Endothelial cell of umbilical vein (primary cell): ENCODE results near the gene SMCO2. TPM values are rescaled to one million over a fixed set of nuclear protein-coding genes. Genes with fewer than 3 reads are reported as not detected.

ENCODE experiments used
- BruUV-seq: library from RNA; stranded (reverse); fragments of 400-500 nt; replicated peaks from 2 replicates; lab custom pipeline; 2021; lab: Mats Ljungman, UMichigan
- CTCF ChIA-PET: fragments of 300-600, 350-600 bp; sonication (Branson Sonifier 250); formaldehyde crosslinking; loops from one replicate; lab custom pipeline; 2021; ENCODE audit warnings: antibody characterized with exemption, inconsistent platforms; lab: Charles Lee
- POLR2A ChIA-PET: fragments of 300-600, 350-600 bp; sonication (Branson Sonifier 250); formaldehyde crosslinking; loops from one replicate; lab custom pipeline; 2021; ENCODE audit warnings: antibody characterized with exemption, inconsistent platforms; lab: Charles Lee
- DNase-seq: peaks from one replicate; pipeline ENCODE4 v3.0.0-alpha.2; 2011; ENCODE audit warnings: low read depth, low spot score
- FAIRE-seq: peaks from 2 replicates; lab custom pipeline; 2011; peaks lifted over from hg19 to GRCh38; lab: Jason Lieb, UNC
- H2AFZ ChIP-seq: 2 replicates; pipeline ENCODE4 v1.6.0; 2012; ENCODE audit warnings: low read depth, low read length, control low read depth, inconsistent platforms
- H3K27ac ChIP-seq: 2 replicates; pipeline ENCODE4 v1.5.1; 2011; ENCODE audit warnings: low read depth, mild to moderate bottlenecking, control low read depth, low read length, moderate library complexity; ENCODE audit not compliant: insufficient read depth
- H3K27me3 ChIP-seq, 2 experiments: 2 replicates each; pipeline versions ENCODE4 v1.6.0 to v1.6.1; 2011; ENCODE audit warnings: low read length in 2 of 2, mixed read lengths in 1 of 2; ENCODE audit not compliant: control insufficient read depth in 2 of 2, insufficient read depth in 2 of 2
- H3K36me3 ChIP-seq, 2 experiments: 2 replicates in 1 of 2; 3 replicates in 1 of 2; pipeline ENCODE4 v1.5.1; 2011; ENCODE audit warnings: low read length in 2 of 2, mild to moderate bottlenecking in 1 of 2, moderate library complexity in 1 of 2; ENCODE audit not compliant: control insufficient read depth in 2 of 2, insufficient read depth in 2 of 2; ENCODE audit errors: extremely low read depth in 1 of 2
- H3K4me1 ChIP-seq: 3 replicates; pipeline ENCODE4 v1.5.1; 2011; ENCODE audit warnings: mild to moderate bottlenecking, low read length; ENCODE audit not compliant: control insufficient read depth, insufficient read depth; ENCODE audit errors: extremely low read depth
- H3K4me2 ChIP-seq: 2 replicates; pipeline ENCODE4 v1.6.1; 2011; ENCODE audit warnings: low read length, control low read depth, mixed read lengths; ENCODE audit not compliant: insufficient read depth
- H3K4me3 ChIP-seq, 3 experiments: fragments of 200-600 bp in 1 of 3; sonication (generic), shearing (Covaris generic) in 1 of 3; replicated peaks in 1 of 3; 2 replicates each; pipeline ENCODE4 v1.5.1; 2011 to 2016; ENCODE audit warnings: control low read depth in 3 of 3, low read length in 3 of 3, mild to moderate bottlenecking in 2 of 3, inconsistent platforms in 1 of 3, low read depth in 1 of 3, moderate library complexity in 1 of 3; ENCODE audit not compliant: insufficient read depth in 1 of 3
- H3K79me2 ChIP-seq: 2 replicates; pipeline ENCODE4 v1.6.0; 2012; ENCODE audit warnings: low read length, inconsistent platforms; ENCODE audit not compliant: control insufficient read depth, insufficient read depth
- H3K9ac ChIP-seq: replicated peaks from 2 replicates; pipeline ENCODE3; 2011; ENCODE audit warnings: low read length, control low read depth; ENCODE audit not compliant: insufficient read depth; ENCODE audit errors: extremely low read depth
- H3K9me1 ChIP-seq: replicated peaks from 3 replicates; pipeline ENCODE4 v1.6.0; 2011; ENCODE audit warnings: mild to moderate bottlenecking, low read length; ENCODE audit not compliant: control insufficient read depth, insufficient read depth; ENCODE audit errors: extremely low read depth
- H3K9me3 ChIP-seq: replicated peaks from 2 replicates; pipeline ENCODE4 v1.5.1; 2012; ENCODE audit warnings: low read length, inconsistent platforms; ENCODE audit not compliant: control insufficient read depth, insufficient read depth
- H4K20me1 ChIP-seq: replicated peaks from 2 replicates; pipeline ENCODE3; 2011; ENCODE audit warnings: mild to moderate bottlenecking, low read length; ENCODE audit not compliant: control insufficient read depth, insufficient read depth; ENCODE audit errors: extremely low read depth
- EZH2 ChIP-seq: IDR thresholded peaks from 2 replicates; pipeline ENCODE4 v1.6.1; 2012; ENCODE audit warnings: borderline replicate concordance, low read depth, mild to moderate bottlenecking, moderate library complexity, low read length, inconsistent platforms; ENCODE audit not compliant: severe bottlenecking
- FOS ChIP-seq: IDR thresholded peaks from 2 replicates; pipeline ENCODE4 v1.6.1; 2011; ENCODE audit warnings: mild to moderate bottlenecking, low read length, moderate library complexity, borderline replicate concordance; ENCODE audit not compliant: insufficient read depth
- GATA2 ChIP-seq: IDR thresholded peaks from 2 replicates; pipeline ENCODE4 v1.7.0; 2011; ENCODE audit warnings: low read depth, mild to moderate bottlenecking, moderate library complexity, mixed read lengths, low read length; ENCODE audit not compliant: insufficient read length, insufficient read depth
- JUN ChIP-seq: IDR thresholded peaks from 2 replicates; pipeline ENCODE4 v1.6.1; 2011; ENCODE audit warnings: borderline replicate concordance, low read depth; ENCODE audit not compliant: insufficient read length, insufficient read depth
- MYC ChIP-seq: IDR thresholded peaks from one replicate; pipeline ENCODE4 v1.6.1; 2011; ENCODE audit warnings: mild to moderate bottlenecking, low read depth, low read length
- POLR2A ChIP-seq: IDR thresholded peaks from 2 replicates; pipeline ENCODE4 v1.6.1; 2012; ENCODE audit warnings: low read depth, mild to moderate bottlenecking, control low read depth, low read length
- POLR2AphosphoS5 ChIP-seq: IDR thresholded peaks from 2 replicates; pipeline ENCODE4 v1.6.1; 2012; ENCODE audit warnings: low read depth, mild to moderate bottlenecking, control low read depth, low read length, moderate library complexity; ENCODE audit not compliant: insufficient read depth
- dilution Hi-C: fragments of 300-500 bp; cut with MboI; formaldehyde crosslinking; loops from one replicate; pipeline ENCODE4 v1.15.0; 2019; ENCODE audit warnings: low sequenced_read_pairs; ENCODE audit not compliant: extremely low pct_ligation_motif_present
- intact Hi-C: fragments of 100-400 bp; cut with micrococcal nuclease; formaldehyde crosslinking; loops from one replicate; pipeline ENCODE4 v1.10.0; 2022
- polyA plus RNA-seq, 4 experiments: library from polyadenylated mRNA; depleted of rRNA in 3 of 4; stranded (reverse) in 3 of 4; unstranded in 1 of 4; fragments of >200 nt; gene quantifications; 2 replicates each; pipeline versions ENCODE4 v1.2.1 to v1.2.3, GENCODE V29; 2011 to 2012; ENCODE audit warnings: missing spikeins in 1 of 4
- total RNA-seq: library from RNA; stranded (reverse); gene quantifications from 2 replicates; pipeline ENCODE4 v1.2.3, GENCODE V29; 2021
- TF ChIP-seq, protein P1 (sequence below): IDR thresholded peaks from 2 replicates; pipeline ENCODE4 v1.6.1; 2011; ENCODE audit not compliant: insufficient read depth, insufficient read length
- TF ChIP-seq, protein P2 (sequence below), 2 donors: IDR thresholded peaks; 1 replicate in 1 of 2; 2 replicates in 1 of 2; pipeline ENCODE4 v1.5.1; 2011; ENCODE audit warnings: low read length in 2 of 2, mild to moderate bottlenecking in 2 of 2, moderate library complexity in 2 of 2, control low read depth in 1 of 2, inconsistent platforms in 1 of 2, low read depth in 1 of 2; ENCODE audit not compliant: insufficient read depth in 1 of 2; ENCODE audit errors: extremely low read depth in 1 of 2

The SMCO2 gene
- total and polyA plus RNA-seq, 2 donors (not counting 3 experiments of a cell fraction or from before 2014, with no cell fraction given), result 0.33 to 0.49 TPM

DNA sequence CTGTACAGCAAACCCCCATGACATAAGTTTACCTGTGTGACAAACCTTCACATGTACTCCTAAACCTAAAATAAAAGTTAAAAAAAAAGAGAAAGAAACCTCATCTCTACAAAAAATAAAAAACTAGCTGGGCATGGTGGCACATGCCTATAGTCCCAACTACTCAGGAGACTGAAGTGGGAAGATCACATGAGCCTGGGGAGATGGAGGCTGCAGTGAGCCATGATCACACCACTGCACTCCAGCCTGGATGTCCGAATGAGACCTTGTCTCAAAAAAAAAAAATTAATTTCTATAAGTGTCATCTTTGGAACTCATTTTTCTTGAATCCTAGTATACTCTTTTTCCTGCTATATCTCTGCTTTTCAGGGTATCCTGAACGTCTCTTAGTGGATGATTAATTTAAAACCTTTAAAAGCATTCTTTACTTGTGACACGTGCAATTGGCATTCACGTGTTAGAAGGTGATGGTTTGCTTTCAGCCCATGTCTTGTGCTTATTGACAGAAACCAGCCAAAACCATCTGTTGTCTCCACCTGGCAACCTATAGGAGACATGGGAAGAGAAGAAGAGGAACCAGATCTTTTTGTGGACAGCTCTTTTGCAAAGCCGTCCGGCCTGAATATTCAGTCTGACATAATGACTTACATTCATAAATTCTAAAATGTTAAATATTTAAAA, 46.9 kb downstream of the SMCO2 start:
- dilution Hi-C loops, result no loop called here
- Histone ChIP-seq H3K9me1 (no peaks in the 10 kb centered on the region), H3K4me2 (no peak overlapping the region), H3K79me2 (no peaks in the 10 kb centered on the region), H3K27me3 (no peaks in the 10 kb centered on the region), H3K9ac (no peak overlapping the region), H3K4me3 (no peak overlapping the region), H3K27ac (no peak overlapping the region), H2AFZ (no peak overlapping the region), H4K20me1 (no peaks in the 10 kb centered on the region), H3K4me1 (no peaks in the 10 kb centered on the region), H3K9me3 (no peaks in the 10 kb centered on the region), H3K36me3 (no peaks in the 10 kb centered on the region)
- ChIA-PET CTCF (no interaction called here), POLR2A (no interaction called here)
- intact Hi-C loops, result no loop called here
- BruUV-seq, result no TSS peak
- no peak for TF ChIP-seq GATA2
- TF ChIP-seq, protein P1, sequence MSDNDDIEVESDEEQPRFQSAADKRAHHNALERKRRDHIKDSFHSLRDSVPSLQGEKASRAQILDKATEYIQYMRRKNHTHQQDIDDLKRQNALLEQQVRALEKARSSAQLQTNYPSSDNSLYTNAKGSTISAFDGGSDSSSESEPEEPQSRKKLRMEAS, result no peak
- TF ChIP-seq JUN, result no peak
- TF ChIP-seq MYC, result no peak
- no peak for TF ChIP-seq FOS
- TF ChIP-seq EZH2, result no peak
- TF ChIP-seq POLR2A, result no peak
- no peak for TF ChIP-seq POLR2AphosphoS5
- TF ChIP-seq, protein P2, sequence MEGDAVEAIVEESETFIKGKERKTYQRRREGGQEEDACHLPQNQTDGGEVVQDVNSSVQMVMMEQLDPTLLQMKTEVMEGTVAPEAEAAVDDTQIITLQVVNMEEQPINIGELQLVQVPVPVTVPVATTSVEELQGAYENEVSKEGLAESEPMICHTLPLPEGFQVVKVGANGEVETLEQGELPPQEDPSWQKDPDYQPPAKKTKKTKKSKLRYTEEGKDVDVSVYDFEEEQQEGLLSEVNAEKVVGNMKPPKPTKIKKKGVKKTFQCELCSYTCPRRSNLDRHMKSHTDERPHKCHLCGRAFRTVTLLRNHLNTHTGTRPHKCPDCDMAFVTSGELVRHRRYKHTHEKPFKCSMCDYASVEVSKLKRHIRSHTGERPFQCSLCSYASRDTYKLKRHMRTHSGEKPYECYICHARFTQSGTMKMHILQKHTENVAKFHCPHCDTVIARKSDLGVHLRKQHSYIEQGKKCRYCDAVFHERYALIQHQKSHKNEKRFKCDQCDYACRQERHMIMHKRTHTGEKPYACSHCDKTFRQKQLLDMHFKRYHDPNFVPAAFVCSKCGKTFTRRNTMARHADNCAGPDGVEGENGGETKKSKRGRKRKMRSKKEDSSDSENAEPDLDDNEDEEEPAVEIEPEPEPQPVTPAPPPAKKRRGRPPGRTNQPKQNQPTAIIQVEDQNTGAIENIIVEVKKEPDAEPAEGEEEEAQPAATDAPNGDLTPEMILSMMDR (IDR thresholded peaks at IDR 0.05; ENCODE audit: extremely low read depth in 1 of 2, insufficient read depth in 1 of 2, low read depth in 1 of 2, low read length in 2 of 2), result no peak
- FAIRE-seq (no peak), DNase-seq (no peak)
